Endothelial cell of umbilical vein (primary cell): ENCODE measurements around the gene KMT2C. TPM values are rescaled to one million over a fixed set of nuclear protein-coding genes. Genes with fewer than 3 reads are reported as not detected.

Experiments used
- BruUV-seq: library from RNA; stranded (reverse); fragments of 400-500 nt; replicated peaks from 2 replicates; lab custom pipeline; 2021; lab: Mats Ljungman, UMichigan
- CTCF ChIA-PET: fragments of 300-600, 350-600 bp; sonication (Branson Sonifier 250); formaldehyde crosslinking; loops from one replicate; lab custom pipeline; 2021; ENCODE audit warnings: antibody characterized with exemption, inconsistent platforms; lab: Charles Lee
- POLR2A ChIA-PET: fragments of 300-600, 350-600 bp; sonication (Branson Sonifier 250); formaldehyde crosslinking; loops from one replicate; lab custom pipeline; 2021; ENCODE audit warnings: antibody characterized with exemption, inconsistent platforms; lab: Charles Lee
- DNase-seq: peaks from one replicate; pipeline ENCODE4 v3.0.0-alpha.2; 2011; ENCODE audit warnings: low read depth, low spot score
- FAIRE-seq: peaks from 2 replicates; lab custom pipeline; 2011; peaks lifted over from hg19 to GRCh38; lab: Jason Lieb, UNC
- H2AFZ ChIP-seq: 2 replicates; pipeline ENCODE4 v1.6.0; 2012; ENCODE audit warnings: low read depth, low read length, control low read depth, inconsistent platforms
- H3K27ac ChIP-seq: 2 replicates; pipeline ENCODE4 v1.5.1; 2011; ENCODE audit warnings: low read depth, mild to moderate bottlenecking, control low read depth, low read length, moderate library complexity; ENCODE audit not compliant: insufficient read depth
- H3K27me3 ChIP-seq, 2 experiments: 2 replicates each; pipeline versions ENCODE4 v1.6.0 to v1.6.1; 2011; ENCODE audit warnings: low read length in 2 of 2, mixed read lengths in 1 of 2; ENCODE audit not compliant: control insufficient read depth in 2 of 2, insufficient read depth in 2 of 2
- H3K36me3 ChIP-seq, 2 experiments: 2 replicates in 1 of 2; 3 replicates in 1 of 2; pipeline ENCODE4 v1.5.1; 2011; ENCODE audit warnings: low read length in 2 of 2, mild to moderate bottlenecking in 1 of 2, moderate library complexity in 1 of 2; ENCODE audit not compliant: control insufficient read depth in 2 of 2, insufficient read depth in 2 of 2; ENCODE audit errors: extremely low read depth in 1 of 2
- H3K4me1 ChIP-seq: 3 replicates; pipeline ENCODE4 v1.5.1; 2011; ENCODE audit warnings: mild to moderate bottlenecking, low read length; ENCODE audit not compliant: control insufficient read depth, insufficient read depth; ENCODE audit errors: extremely low read depth
- H3K4me2 ChIP-seq: 2 replicates; pipeline ENCODE4 v1.6.1; 2011; ENCODE audit warnings: low read length, control low read depth, mixed read lengths; ENCODE audit not compliant: insufficient read depth
- H3K4me3 ChIP-seq, 3 experiments: fragments of 200-600 bp in 1 of 3; sonication (generic), shearing (Covaris generic) in 1 of 3; replicated peaks in 1 of 3; 2 replicates each; pipeline ENCODE4 v1.5.1; 2011 to 2016; ENCODE audit warnings: control low read depth in 3 of 3, low read length in 3 of 3, mild to moderate bottlenecking in 2 of 3, inconsistent platforms in 1 of 3, low read depth in 1 of 3, moderate library complexity in 1 of 3; ENCODE audit not compliant: insufficient read depth in 1 of 3
- H3K79me2 ChIP-seq: 2 replicates; pipeline ENCODE4 v1.6.0; 2012; ENCODE audit warnings: low read length, inconsistent platforms; ENCODE audit not compliant: control insufficient read depth, insufficient read depth
- H3K9ac ChIP-seq: replicated peaks from 2 replicates; pipeline ENCODE3; 2011; ENCODE audit warnings: low read length, control low read depth; ENCODE audit not compliant: insufficient read depth; ENCODE audit errors: extremely low read depth
- H3K9me1 ChIP-seq: replicated peaks from 3 replicates; pipeline ENCODE4 v1.6.0; 2011; ENCODE audit warnings: mild to moderate bottlenecking, low read length; ENCODE audit not compliant: control insufficient read depth, insufficient read depth; ENCODE audit errors: extremely low read depth
- H3K9me3 ChIP-seq: replicated peaks from 2 replicates; pipeline ENCODE4 v1.5.1; 2012; ENCODE audit warnings: low read length, inconsistent platforms; ENCODE audit not compliant: control insufficient read depth, insufficient read depth
- H4K20me1 ChIP-seq: replicated peaks from 2 replicates; pipeline ENCODE3; 2011; ENCODE audit warnings: mild to moderate bottlenecking, low read length; ENCODE audit not compliant: control insufficient read depth, insufficient read depth; ENCODE audit errors: extremely low read depth
- CTCF ChIP-seq, 2 donors: IDR thresholded peaks; 1 replicate in 1 of 2; 2 replicates in 1 of 2; pipeline ENCODE4 v1.5.1; 2011; ENCODE audit warnings: low read length in 2 of 2, mild to moderate bottlenecking in 2 of 2, moderate library complexity in 2 of 2, control low read depth in 1 of 2, inconsistent platforms in 1 of 2, low read depth in 1 of 2; ENCODE audit not compliant: insufficient read depth in 1 of 2; ENCODE audit errors: extremely low read depth in 1 of 2
- EZH2 ChIP-seq: IDR thresholded peaks from 2 replicates; pipeline ENCODE4 v1.6.1; 2012; ENCODE audit warnings: borderline replicate concordance, low read depth, mild to moderate bottlenecking, moderate library complexity, low read length, inconsistent platforms; ENCODE audit not compliant: severe bottlenecking
- FOS ChIP-seq: IDR thresholded peaks from 2 replicates; pipeline ENCODE4 v1.6.1; 2011; ENCODE audit warnings: mild to moderate bottlenecking, low read length, moderate library complexity, borderline replicate concordance; ENCODE audit not compliant: insufficient read depth
- GATA2 ChIP-seq: IDR thresholded peaks from 2 replicates; pipeline ENCODE4 v1.7.0; 2011; ENCODE audit warnings: low read depth, mild to moderate bottlenecking, moderate library complexity, mixed read lengths, low read length; ENCODE audit not compliant: insufficient read length, insufficient read depth
- JUN ChIP-seq: IDR thresholded peaks from 2 replicates; pipeline ENCODE4 v1.6.1; 2011; ENCODE audit warnings: borderline replicate concordance, low read depth; ENCODE audit not compliant: insufficient read length, insufficient read depth
- MAX ChIP-seq: IDR thresholded peaks from 2 replicates; pipeline ENCODE4 v1.6.1; 2011; ENCODE audit not compliant: insufficient read depth, insufficient read length
- MYC ChIP-seq: IDR thresholded peaks from one replicate; pipeline ENCODE4 v1.6.1; 2011; ENCODE audit warnings: mild to moderate bottlenecking, low read depth, low read length
- POLR2A ChIP-seq: IDR thresholded peaks from 2 replicates; pipeline ENCODE4 v1.6.1; 2012; ENCODE audit warnings: low read depth, mild to moderate bottlenecking, control low read depth, low read length
- POLR2AphosphoS5 ChIP-seq: IDR thresholded peaks from 2 replicates; pipeline ENCODE4 v1.6.1; 2012; ENCODE audit warnings: low read depth, mild to moderate bottlenecking, control low read depth, low read length, moderate library complexity; ENCODE audit not compliant: insufficient read depth
- dilution Hi-C: fragments of 300-500 bp; cut with MboI; formaldehyde crosslinking; loops from one replicate; pipeline ENCODE4 v1.15.0; 2019; ENCODE audit warnings: low sequenced_read_pairs; ENCODE audit not compliant: extremely low pct_ligation_motif_present
- intact Hi-C: fragments of 100-400 bp; cut with micrococcal nuclease; formaldehyde crosslinking; loops from one replicate; pipeline ENCODE4 v1.10.0; 2022
- polyA plus RNA-seq, 4 experiments: library from polyadenylated mRNA; depleted of rRNA in 3 of 4; stranded (reverse) in 3 of 4; unstranded in 1 of 4; fragments of >200 nt; gene quantifications; 2 replicates each; pipeline versions ENCODE4 v1.2.1 to v1.2.3, GENCODE V29; 2011 to 2012; ENCODE audit warnings: missing spikeins in 1 of 4
- total RNA-seq: library from RNA; stranded (reverse); gene quantifications from 2 replicates; pipeline ENCODE4 v1.2.3, GENCODE V29; 2021

The KMT2C gene
- total and polyA plus RNA-seq, 2 donors (not counting 3 experiments of a cell fraction or from before 2014, with no cell fraction given): 8.0 to 53.7 TPM

- H3K4me3 ChIP-seq: no peak overlapping the region
- no peak for TF ChIP-seq GATA2
- TF ChIP-seq POLR2AphosphoS5: no peak
- no peak for TF ChIP-seq POLR2A
- TF ChIP-seq MAX: no peak
- no peak for TF ChIP-seq CTCF (IDR thresholded peaks at IDR 0.05; ENCODE audit: extremely low read depth in 1 of 2, insufficient read depth in 1 of 2, low read depth in 1 of 2, low read length in 2 of 2)
- no peak for TF ChIP-seq JUN
- no peak for TF ChIP-seq FOS
- no peak for TF ChIP-seq MYC
- TF ChIP-seq EZH2: no peak
- no peak overlapping the region for H3K9ac ChIP-seq
- H3K27me3 ChIP-seq: no peaks in the 10 kb centered on the region
- H3K4me1 ChIP-seq: no peaks in the 10 kb centered on the region
- intact Hi-C loops: no loop called here
- no peaks in the 10 kb centered on the region for H3K79me2 ChIP-seq
- H3K9me3 ChIP-seq: no peaks in the 10 kb centered on the region
- H4K20me1 ChIP-seq: no peaks in the 10 kb centered on the region
- no peak overlapping the region for H3K4me2 ChIP-seq
- no peak overlapping the region for H2AFZ ChIP-seq
- POLR2A ChIA-PET: no interaction called here
- BruUV-seq: no TSS peak
- FAIRE-seq: no peak
- CTCF ChIA-PET: no interaction called here
- H3K27ac ChIP-seq: no peak overlapping the region
- H3K36me3 ChIP-seq: peaks cover 24 to 28% of the 10 kb centered on the region in 2 experiments
- H3K9me1 ChIP-seq: no peaks in the 10 kb centered on the region
- dilution Hi-C loops: no loop called here
- DNase-seq: no peak
Measured at GRCh38 chr7:152176797-152177196, 259.0 kb downstream of the KMT2C start.
